Measurements from ENCODE around the gene STS.

Gene STS

DNA sequence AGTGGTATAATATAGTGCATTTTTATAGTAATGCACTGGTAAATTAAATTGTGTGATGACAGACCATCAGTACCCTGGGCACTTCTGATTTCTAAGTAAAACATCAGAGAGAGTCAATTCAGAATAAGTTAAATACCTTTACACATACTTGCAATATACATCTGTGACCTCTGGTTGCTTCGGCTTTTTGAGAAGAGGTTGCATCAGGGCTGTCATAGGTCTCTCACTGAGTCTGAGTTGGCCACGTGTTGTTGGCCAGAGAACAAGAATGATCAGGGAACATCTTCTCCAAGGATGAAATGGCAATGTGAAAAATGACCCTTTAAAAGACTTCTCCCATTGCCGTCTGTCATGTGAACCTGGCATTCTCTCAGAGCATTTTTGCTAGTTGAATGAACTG, 37.3 kb downstream of the STS start:
- no peak for DNase-seq

DNA sequence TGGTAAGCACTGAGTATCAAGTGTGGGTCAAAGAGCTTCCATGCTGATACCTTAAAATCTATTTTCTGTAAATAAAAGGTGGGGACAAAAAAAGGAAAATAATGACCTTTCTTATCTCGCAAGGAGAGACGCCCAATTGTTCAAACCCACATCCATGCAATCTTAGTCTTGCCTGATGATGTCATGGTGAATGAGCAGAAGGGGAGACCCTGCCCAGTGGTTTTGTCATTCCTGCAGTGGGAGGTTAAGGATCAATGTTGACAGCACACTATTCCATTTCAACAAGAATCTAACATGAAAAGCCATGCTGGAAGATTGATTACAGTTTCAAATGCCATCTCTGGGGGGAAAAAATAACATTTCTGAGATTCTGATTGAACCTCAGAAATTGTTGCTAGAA, 41.2 kb downstream of the STS start:
- no peak for DNase-seq

DNA sequence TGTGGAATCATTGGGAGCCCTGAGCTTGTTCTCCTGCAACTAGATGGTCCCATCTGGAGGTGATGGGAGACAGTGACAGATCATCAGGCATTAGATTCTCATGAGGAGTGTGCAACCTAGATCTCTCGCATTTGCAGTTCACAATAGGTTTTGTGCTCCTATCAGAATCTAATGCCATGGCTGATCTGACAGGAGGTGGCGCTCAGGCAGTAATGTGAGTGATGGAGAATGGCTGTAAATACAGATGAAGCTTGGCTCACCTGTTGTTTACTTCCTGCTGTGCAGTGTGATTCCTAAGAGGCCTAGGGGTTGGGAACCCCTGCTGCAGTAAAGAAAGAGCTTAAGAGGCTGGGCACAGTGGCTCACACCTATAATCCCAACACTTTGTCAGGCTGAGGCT, 42.6 kb downstream of the STS start:
- no peak for DNase-seq

DNA sequence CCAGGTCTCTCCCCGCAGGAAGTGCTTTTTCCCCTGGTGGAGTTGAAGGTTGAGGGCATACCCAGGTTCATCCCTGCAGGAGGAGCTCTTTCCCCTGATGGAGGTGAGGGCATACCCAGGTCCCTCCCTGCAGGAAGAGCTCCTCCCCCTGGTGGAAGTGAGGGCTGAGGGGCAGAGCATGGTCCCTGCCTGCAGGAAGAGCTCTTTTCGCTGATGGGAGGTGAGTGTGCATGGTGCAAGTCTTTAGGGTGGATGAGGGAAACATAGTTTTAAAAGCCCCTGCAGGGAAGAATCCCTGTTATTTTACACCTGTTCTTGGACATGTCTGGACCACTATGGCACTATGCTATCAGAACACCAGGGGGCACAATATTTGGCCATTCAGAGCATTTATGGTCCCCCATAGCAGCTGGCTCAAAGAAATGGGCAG, 44.2 kb downstream of the STS start:
- no peak for DNase-seq

DNA sequence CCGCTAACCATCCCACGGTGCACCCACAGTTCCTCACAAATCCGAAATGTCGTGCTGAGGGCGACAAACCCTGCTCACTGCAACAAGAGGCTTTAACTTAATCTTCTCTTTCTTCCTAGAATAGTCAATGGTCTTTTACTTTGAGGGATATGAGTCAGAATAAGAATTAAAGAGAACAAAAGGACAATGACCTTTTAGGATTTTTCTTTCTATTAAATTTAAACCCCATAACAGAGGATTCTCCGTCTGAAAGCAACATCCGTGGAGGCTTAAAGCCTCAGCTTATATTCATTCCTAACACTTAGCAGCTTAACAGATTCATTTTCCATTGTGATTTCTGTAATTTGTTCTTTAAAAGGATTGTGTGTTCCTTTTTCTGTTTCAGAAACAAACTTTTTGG, 45.4 kb downstream of the STS start:
- no peak for DNase-seq

DNA sequence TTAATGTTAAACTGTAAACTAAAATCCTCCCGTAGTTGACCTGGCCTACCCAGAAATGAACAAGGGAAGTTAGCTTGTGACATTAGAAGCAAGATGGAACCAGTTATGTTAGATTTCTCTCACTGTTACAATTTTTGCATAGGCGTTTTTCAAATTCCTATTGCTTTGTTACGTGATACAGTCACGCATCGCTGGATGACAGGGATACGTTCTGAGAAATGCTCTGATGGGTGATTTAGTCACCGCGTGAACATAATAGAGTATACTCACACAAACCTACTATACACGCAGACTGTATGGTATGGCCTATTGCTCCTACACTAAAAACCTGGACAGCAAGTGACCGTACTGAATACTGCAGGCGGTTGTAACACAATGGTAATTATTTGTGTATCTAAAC, 47.1 kb downstream of the STS start:
- DNase-seq, result no peak
